PC-3 (cell line): ENCODE data around the gene STRN4. TPM values are rescaled to one million over a fixed set of nuclear protein-coding genes. Genes with fewer than 3 reads are reported as not detected.

Source experiments
- ATAC-seq: fragments of 200-7000 bp; cut with Tn5 transposase; 2 replicates; pipeline ENCODE4 v1.9.1; 2020; ENCODE audit warnings: mild to moderate bottlenecking, moderate library complexity
- BruUV-seq: library from RNA; stranded (reverse); fragments of 400-500 nt; replicated peaks from 2 replicates; lab custom pipeline; 2021; lab: Mats Ljungman, UMichigan
- CTCF ChIA-PET: fragments of 300-600 bp; sonication (Branson Sonifier 250); formaldehyde crosslinking; loops from one replicate; lab custom pipeline; 2022; ENCODE audit warnings: antibody characterized with exemption; lab: Charles Lee
- POLR2A ChIA-PET: fragments of 300-600 bp; sonication (Branson Sonifier 250); formaldehyde crosslinking; loops from one replicate; lab custom pipeline; 2022; ENCODE audit warnings: antibody characterized with exemption; ENCODE audit not compliant: unreplicated experiment; lab: Charles Lee
- DNase-seq: peaks from one replicate; pipeline ENCODE4 v3.0.0-alpha.2; 2015
- H2AFZ ChIP-seq: fragments of 300-600 bp; sonication (generic); 2 replicates; pipeline ENCODE4 v1.6.0; 2016; ENCODE audit warnings: antibody characterized with exemption, low read length
- H3F3A ChIP-seq: fragments of 300-600 bp; sonication (generic); one replicate; pipeline ENCODE4 v1.6.0; 2017; ENCODE audit warnings: antibody characterized with exemption, low read length, control low read depth, mild to moderate bottlenecking; ENCODE audit not compliant: unreplicated experiment
- H3K27ac ChIP-seq: fragments of 300-600 bp; sonication (generic); 2 replicates; pipeline ENCODE4 v1.5.1; 2016; ENCODE audit warnings: mild to moderate bottlenecking, low read length
- H3K27me3 ChIP-seq: fragments of 300-600 bp; sonication (generic); 2 replicates; pipeline ENCODE4 v1.6.1; 2016; ENCODE audit warnings: low read length, mixed read lengths
- H3K36me3 ChIP-seq: fragments of 300-600 bp; sonication (generic); 2 replicates; pipeline ENCODE4 v1.6.1; 2016; ENCODE audit warnings: low read depth, mixed run types, low read length, mixed read lengths
- H3K4me1 ChIP-seq: fragments of 300-600 bp; sonication (generic); 2 replicates; pipeline ENCODE4 v1.5.1; 2016; ENCODE audit warnings: low read length; ENCODE audit not compliant: insufficient read depth
- H3K4me2 ChIP-seq: fragments of 300-600 bp; sonication (generic); 2 replicates; pipeline ENCODE4 v1.6.0; 2016; ENCODE audit warnings: low read length
- H3K4me3 ChIP-seq: fragments of 300-600 bp; sonication (generic); 2 replicates; pipeline ENCODE4 v1.5.1; 2016; ENCODE audit warnings: mild to moderate bottlenecking, low read length, mixed read lengths
- H3K79me2 ChIP-seq: fragments of 300-600 bp; sonication (generic); 2 replicates; pipeline ENCODE4 v1.6.1; 2017; ENCODE audit warnings: low read length, mixed read lengths
- H3K9ac ChIP-seq: fragments of 300-600 bp; sonication (generic); 2 replicates; pipeline ENCODE4 v1.6.0; 2016; ENCODE audit warnings: mild to moderate bottlenecking, low read length
- H3K9me2 ChIP-seq: fragments of 300-600 bp; sonication (generic); replicated peaks from 2 replicates; pipeline ENCODE4 v1.6.1; 2016; ENCODE audit warnings: mixed run types, low read length, mixed read lengths
- H3K9me3 ChIP-seq: fragments of 300-600 bp; sonication (generic); 2 replicates; pipeline ENCODE4 v1.6.1; 2016; ENCODE audit warnings: low read length, mixed read lengths
- H4K20me1 ChIP-seq: fragments of 300-600 bp; sonication (generic); 2 replicates; pipeline ENCODE4 v1.6.1; 2016; ENCODE audit warnings: low read length, mixed read lengths
- CTCF ChIP-seq: fragments of 300-600 bp; sonication (generic); conservative IDR thresholded peaks from 2 replicates; pipeline ENCODE4 v1.5.1; 2017; ENCODE audit warnings: antibody characterized with exemption, low read depth, mild to moderate bottlenecking, low read length
- EZH2 ChIP-seq: fragments of 300-600 bp; sonication (generic); IDR thresholded peaks from one replicate; pipeline ENCODE4 v1.6.1; 2017; ENCODE audit warnings: antibody characterized with exemption, mild to moderate bottlenecking, low read length; ENCODE audit not compliant: unreplicated experiment
- EZH2phosphoT487 ChIP-seq: fragments of 300-600 bp; sonication (generic); IDR thresholded peaks from 2 replicates; pipeline ENCODE4 v1.6.1; 2018; ENCODE audit warnings: mild to moderate bottlenecking, antibody characterized with exemption, low read length, borderline replicate concordance
- intact Hi-C: fragments of 100-400 bp; cut with micrococcal nuclease; formaldehyde crosslinking; loops from 2 replicates; pipeline ENCODE4 v1.9.0; 2023
- total RNA-seq: library from RNA; depleted of rRNA; stranded (reverse); fragments of >200 nt; gene quantifications from 2 replicates; pipeline ENCODE4 v1.2.3, GENCODE V29; 2014

Gene STRN4
- total RNA-seq, 1 experiment from 2014 or later = 62.7 TPM

- Histone ChIP-seq H3K9me2 (no peaks in the 10 kb centered on the region), H3K79me2 (peaks cover 88% of the 10 kb centered on the region), H3K4me3 (no peak overlapping the region), H3K27me3 (no peaks in the 10 kb centered on the region), H3K36me3 (peaks cover 6% of the 10 kb centered on the region; the same call in 1 of the 2 replicates), H3K27ac (no peak overlapping the region), H2AFZ (no peak overlapping the region), H3K4me2 (no peak overlapping the region), H3F3A (no peaks in the 10 kb centered on the region), H4K20me1 (peaks cover 45% of the 10 kb centered on the region), H3K9ac (no peak overlapping the region), H3K4me1 (peaks cover 9% of the 10 kb centered on the region), H3K9me3 (no peaks in the 10 kb centered on the region)
- TF ChIP-seq EZH2 (no peak), EZH2phosphoT487 (no peak), CTCF (no peak)
- no peak for ATAC-seq
- ChIA-PET CTCF (no interaction called here), POLR2A (no interaction called here)
- no TSS peak for BruUV-seq
- DNase-seq = no peak
- intact Hi-C loops = no loop called here
Measured at GRCh38 chr19:46741447-46741846, 4.8 kb downstream of the STRN4 start.

GRCh38 chr19:46739290-46739771 is 6.9 kb downstream of the STRN4 start:
- Histone ChIP-seq H3K9me3 (no peaks in the 10 kb centered on the region), H3K4me3 (no peak overlapping the region), H3K9ac (no peak overlapping the region), H3F3A (no peaks in the 10 kb centered on the region), H3K27ac (no peak overlapping the region), H3K4me1 (peaks cover 8% of the 10 kb centered on the region), H2AFZ (no peak overlapping the region), H3K4me2 (no peak overlapping the region), H3K79me2 (peaks cover 72% of the 10 kb centered on the region), H4K20me1 (peaks cover 35% of the 10 kb centered on the region), H3K9me2 (no peaks in the 10 kb centered on the region), H3K36me3 (peaks cover 6% of the 10 kb centered on the region; the same call in 1 of the 2 replicates), H3K27me3 (no peaks in the 10 kb centered on the region)
- BruUV-seq = no TSS peak
- intact Hi-C loops = no loop called here
- POLR2A ChIA-PET = no interaction called here
- CTCF ChIA-PET = no interaction called here
- TF ChIP-seq EZH2 = no peak
- no peak for TF ChIP-seq CTCF
- no peak for TF ChIP-seq EZH2phosphoT487
- ATAC-seq = no peak
- DNase-seq = no peak

- CTCF ChIA-PET = no interaction called here
- H3F3A ChIP-seq = no peaks in the 10 kb centered on the region
- H3K4me2 ChIP-seq = no peak overlapping the region
- ATAC-seq (no peak), DNase-seq (no peak)
- no peaks in the 10 kb centered on the region for H3K9me2 ChIP-seq
- H3K4me1 ChIP-seq = peaks cover 19% of the 10 kb centered on the region
- POLR2A ChIA-PET = no interaction called here
- intact Hi-C loops = no loop called here
- H3K27me3 ChIP-seq = no peaks in the 10 kb centered on the region
- TF ChIP-seq EZH2 (no peak), CTCF (no peak), EZH2phosphoT487 (no peak)
- no peak overlapping the region for H3K9ac ChIP-seq
- no TSS peak for BruUV-seq
- peaks cover 6% of the 10 kb centered on the region; the same call in 1 of the 2 replicates for H3K36me3 ChIP-seq
- peaks cover 73% of the 10 kb centered on the region for H3K79me2 ChIP-seq
- H2AFZ ChIP-seq = no peak overlapping the region
- no peak overlapping the region for H3K27ac ChIP-seq
- H3K9me3 ChIP-seq = no peaks in the 10 kb centered on the region
- H3K4me3 ChIP-seq = no peak overlapping the region
- peaks cover 35% of the 10 kb centered on the region; the same call in 1 of the 2 replicates for H4K20me1 ChIP-seq
Measured at GRCh38 chr19:46737761-46738171, 8.5 kb downstream of the STRN4 start.
